ENCODE data around the gene RASA2. TPM values are rescaled to one million over a fixed set of nuclear protein-coding genes. Genes with fewer than 3 reads are reported as not detected.

Gene RASA2
- total RNA-seq, 1 donor from 2014 or later = 21.5 TPM

DNA sequence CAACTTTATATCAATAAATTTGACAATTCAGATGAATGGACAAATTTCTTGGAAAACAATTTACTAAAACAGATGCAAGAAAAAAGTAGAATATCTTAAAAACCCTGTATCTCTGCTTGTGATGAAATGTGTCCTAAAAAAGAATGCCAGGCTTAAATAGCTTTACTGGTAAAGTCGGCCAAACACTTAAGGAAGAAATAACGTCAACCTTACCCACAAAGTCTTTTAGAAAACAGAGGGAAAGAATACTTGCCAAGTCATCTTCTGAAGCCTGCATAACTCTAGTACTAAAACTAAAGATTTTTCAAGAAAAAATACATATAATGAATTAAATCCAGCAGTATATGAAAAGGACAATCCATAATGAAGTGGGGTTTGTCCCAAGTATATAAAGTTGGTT, 111.1 kb downstream of the RASA2 start:
- peaks cover 52% of the 10 kb centered on the region for H3K36me3 Mint-ChIP-seq (ENCODE audit: insufficient read depth)
- H3K4me1 Mint-ChIP-seq (ENCODE audit: low read depth) = no peaks in the 10 kb centered on the region
- TF ChIP-seq, protein P1, sequence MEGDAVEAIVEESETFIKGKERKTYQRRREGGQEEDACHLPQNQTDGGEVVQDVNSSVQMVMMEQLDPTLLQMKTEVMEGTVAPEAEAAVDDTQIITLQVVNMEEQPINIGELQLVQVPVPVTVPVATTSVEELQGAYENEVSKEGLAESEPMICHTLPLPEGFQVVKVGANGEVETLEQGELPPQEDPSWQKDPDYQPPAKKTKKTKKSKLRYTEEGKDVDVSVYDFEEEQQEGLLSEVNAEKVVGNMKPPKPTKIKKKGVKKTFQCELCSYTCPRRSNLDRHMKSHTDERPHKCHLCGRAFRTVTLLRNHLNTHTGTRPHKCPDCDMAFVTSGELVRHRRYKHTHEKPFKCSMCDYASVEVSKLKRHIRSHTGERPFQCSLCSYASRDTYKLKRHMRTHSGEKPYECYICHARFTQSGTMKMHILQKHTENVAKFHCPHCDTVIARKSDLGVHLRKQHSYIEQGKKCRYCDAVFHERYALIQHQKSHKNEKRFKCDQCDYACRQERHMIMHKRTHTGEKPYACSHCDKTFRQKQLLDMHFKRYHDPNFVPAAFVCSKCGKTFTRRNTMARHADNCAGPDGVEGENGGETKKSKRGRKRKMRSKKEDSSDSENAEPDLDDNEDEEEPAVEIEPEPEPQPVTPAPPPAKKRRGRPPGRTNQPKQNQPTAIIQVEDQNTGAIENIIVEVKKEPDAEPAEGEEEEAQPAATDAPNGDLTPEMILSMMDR (IDR thresholded peaks at IDR 0.05; ENCODE audit: unreplicated experiment) = no peak
- peaks cover 21% of the 10 kb centered on the region for H3K9me3 Mint-ChIP-seq (ENCODE audit: low read depth)
- H3K27me3 Mint-ChIP-seq = no peaks in the 10 kb centered on the region
- no peak overlapping the region for H3K4me3 Mint-ChIP-seq (ENCODE audit: low read depth)
- DNase-seq (ENCODE audit: low spot score, unreplicated experiment) = no peak
- H3K27ac Mint-ChIP-seq = no peak overlapping the region

DNA sequence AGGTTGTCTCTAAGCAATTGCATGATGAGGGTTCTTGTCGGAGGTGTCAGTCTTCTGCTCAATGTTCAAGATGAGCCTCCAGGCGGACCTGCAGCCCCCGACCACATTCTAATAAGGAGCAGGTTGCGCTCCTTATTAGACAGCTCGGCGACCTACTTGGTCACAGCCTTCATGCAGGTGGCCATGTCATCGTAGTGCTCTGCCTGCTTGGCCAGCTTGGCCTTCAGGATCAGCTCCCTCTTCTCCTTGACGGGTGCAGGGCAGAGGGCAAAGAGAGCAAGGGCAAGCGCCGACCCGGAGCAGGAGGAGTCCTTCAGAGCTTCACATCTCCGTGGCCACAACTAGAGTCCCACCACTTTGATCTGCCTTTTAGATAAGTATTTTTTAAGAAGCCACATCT, 113.5 kb downstream of the RASA2 start:
- Mint-ChIP-seq H3K4me3 (ENCODE audit: low read depth) (no peak overlapping the region), H3K4me1 (ENCODE audit: low read depth) (no peaks in the 10 kb centered on the region), H3K27ac (peak overlapping the region; percentile 11), H3K9me3 (ENCODE audit: low read depth) (peaks cover 12% of the 10 kb centered on the region), H3K27me3 (no peaks in the 10 kb centered on the region), H3K36me3 (ENCODE audit: insufficient read depth) (peaks cover 45% of the 10 kb centered on the region)
- TF ChIP-seq, protein P1 (IDR thresholded peaks at IDR 0.05; ENCODE audit: unreplicated experiment) = no peak
- no peak for DNase-seq (ENCODE audit: low spot score, unreplicated experiment)

DNA sequence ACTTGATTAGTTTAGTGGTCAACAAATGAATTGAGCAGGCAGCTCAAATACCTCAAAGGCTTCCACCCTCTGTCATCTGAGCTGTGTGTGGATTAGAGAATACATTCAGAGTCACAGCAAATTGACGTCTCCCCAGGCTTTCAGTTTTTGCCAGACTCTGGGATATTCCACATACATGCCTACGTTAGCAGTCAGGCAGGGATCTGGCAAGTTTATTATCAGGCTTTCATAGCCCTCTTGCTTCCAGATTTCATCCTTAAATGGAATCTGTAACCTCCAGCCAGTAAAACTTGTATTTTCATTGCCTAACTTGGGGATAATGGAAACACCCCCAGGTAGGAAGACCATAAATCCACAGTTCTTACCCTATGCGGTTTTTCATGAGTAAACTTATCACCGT, 115.9 kb downstream of the RASA2 start:
- Mint-ChIP-seq H3K27ac (no peak overlapping the region), H3K9me3 (ENCODE audit: low read depth) (peaks cover 12% of the 10 kb centered on the region), H3K36me3 (ENCODE audit: insufficient read depth) (peaks cover 36% of the 10 kb centered on the region), H3K4me3 (ENCODE audit: low read depth) (no peak overlapping the region), H3K4me1 (ENCODE audit: low read depth) (no peaks in the 10 kb centered on the region), H3K27me3 (no peaks in the 10 kb centered on the region)
- TF ChIP-seq, protein P1 (IDR thresholded peaks at IDR 0.05; ENCODE audit: unreplicated experiment) = no peak
- no peak for DNase-seq (ENCODE audit: low spot score, unreplicated experiment)

DNA sequence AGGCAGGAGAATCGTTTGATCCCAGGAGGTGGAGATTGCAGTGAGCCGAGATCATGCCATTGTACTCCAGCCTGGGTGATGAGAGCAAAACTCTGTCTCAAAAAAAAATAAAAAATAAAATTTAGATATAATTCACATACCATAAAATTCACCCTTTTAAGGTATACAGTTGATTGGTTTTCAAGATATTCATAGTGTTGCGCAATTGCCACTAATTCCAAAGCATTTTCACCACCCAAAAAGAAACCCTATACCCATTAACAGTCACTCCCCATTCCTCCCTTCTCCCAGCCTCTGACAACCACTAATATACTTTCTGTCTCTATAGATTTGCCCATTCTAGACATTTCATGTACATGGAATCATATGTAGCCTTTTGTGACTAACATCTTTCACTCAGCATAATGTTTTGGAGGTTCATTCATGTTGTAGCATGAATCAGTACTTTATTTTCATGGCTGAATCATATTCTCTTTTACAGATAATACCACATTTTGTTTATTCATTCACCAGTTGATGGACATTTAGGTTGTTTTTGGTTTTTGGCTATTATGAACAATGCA, 116.7 kb downstream of the RASA2 start:
- DNase-seq (ENCODE audit: low spot score, unreplicated experiment) = no peak
- H3K9me3 Mint-ChIP-seq (ENCODE audit: low read depth) = peaks cover 12% of the 10 kb centered on the region
- H3K4me3 Mint-ChIP-seq (ENCODE audit: low read depth) = no peak overlapping the region
- no peaks in the 10 kb centered on the region for H3K27me3 Mint-ChIP-seq
- TF ChIP-seq, protein P1 (IDR thresholded peaks at IDR 0.05; ENCODE audit: unreplicated experiment) = no peak
- H3K4me1 Mint-ChIP-seq (ENCODE audit: low read depth) = no peaks in the 10 kb centered on the region
- no peak overlapping the region for H3K27ac Mint-ChIP-seq
- H3K36me3 Mint-ChIP-seq (ENCODE audit: insufficient read depth) = peaks cover 37% of the 10 kb centered on the region

DNA sequence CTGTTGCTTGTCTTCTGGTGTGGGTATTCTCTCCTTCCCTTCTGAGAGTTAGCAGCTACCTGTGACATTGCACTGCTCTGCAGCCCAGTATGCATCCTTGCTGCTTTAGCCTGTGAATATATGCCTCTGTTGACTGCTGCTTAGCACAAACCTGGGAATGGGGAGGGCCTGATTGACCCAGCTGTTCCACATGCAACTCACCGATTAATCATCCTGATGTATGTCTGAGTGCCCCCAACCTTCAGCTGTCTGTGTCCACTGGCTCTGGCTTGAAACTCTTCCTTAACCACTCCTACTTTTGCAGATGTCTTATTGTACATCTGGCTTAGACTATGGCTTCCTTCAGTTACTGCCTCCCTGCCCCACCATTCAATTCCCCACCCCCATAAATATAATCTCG, 119.1 kb downstream of the RASA2 start:
- no peak overlapping the region for H3K27ac Mint-ChIP-seq
- peaks cover 25% of the 10 kb centered on the region for H3K36me3 Mint-ChIP-seq (ENCODE audit: insufficient read depth)
- H3K9me3 Mint-ChIP-seq (ENCODE audit: low read depth) = peaks cover 5% of the 10 kb centered on the region

More for the DNA sequence above, 119.1 kb downstream of the RASA2 start:
- H3K27me3 Mint-ChIP-seq = no peaks in the 10 kb centered on the region
- H3K4me1 Mint-ChIP-seq (ENCODE audit: low read depth) = no peaks in the 10 kb centered on the region
- H3K4me3 Mint-ChIP-seq (ENCODE audit: low read depth) = no peak overlapping the region
- no peak for DNase-seq (ENCODE audit: low spot score, unreplicated experiment)
- TF ChIP-seq, protein P1 (IDR thresholded peaks at IDR 0.05; ENCODE audit: unreplicated experiment) = no peak

Measured in progenitor cell of endocrine pancreas (in vitro differentiated cells).